ENCODE data around the gene GALNT15.

GRCh38 chr3:16233806-16234205, 59.3 kb downstream of the GALNT15 start:
- no peak for TF ChIP-seq ZNF274 (IDR thresholded peaks at IDR 0.05; ENCODE audit: low read depth, low read length)
- TF ChIP-seq YY1 (IDR thresholded peaks at IDR 0.05; ENCODE audit: insufficient read depth, insufficient read length) = no peak
- TF ChIP-seq SUZ12 (IDR thresholded peaks at IDR 0.05; ENCODE audit: extremely low read depth, insufficient read depth, insufficient read length) = no peak

Measured in NT2/D1 (cell line).